Smooth muscle cell (in vitro differentiated cells): ENCODE results near the gene MEIOB. TPM values are rescaled to one million over a fixed set of nuclear protein-coding genes. Genes with fewer than 3 reads are reported as not detected.

Source experiments
- DNase-seq: peaks from one replicate; lab custom pipeline; 2025; ENCODE audit not compliant: unreplicated experiment; lab: John Stamatoyannopoulos, UW
- H2AFZ ChIP-seq: fragments of 200-600 bp; sonication (generic); 2 replicates; pipeline ENCODE4 v1.6.0; 2016; ENCODE audit warnings: antibody characterized with exemption, low read depth, mild to moderate bottlenecking
- H3F3A ChIP-seq: fragments of 200-600 bp; sonication (generic); 2 replicates; pipeline ENCODE4 v1.6.0; 2017; ENCODE audit warnings: antibody characterized with exemption, low read depth
- H3K27ac ChIP-seq: fragments of 200-600 bp; sonication (generic); 2 replicates; pipeline ENCODE4 v1.5.1; 2016; ENCODE audit warnings: low read depth, mild to moderate bottlenecking
- H3K27me3 ChIP-seq: fragments of 200-600 bp; sonication (generic); 2 replicates; pipeline ENCODE4 v1.6.1; 2016; ENCODE audit warnings: low read depth, mild to moderate bottlenecking
- H3K36me3 ChIP-seq: fragments of 200-600 bp; sonication (generic); 2 replicates; pipeline ENCODE4 v1.5.1; 2016; ENCODE audit warnings: low read depth
- H3K4me1 ChIP-seq: fragments of 200-600 bp; sonication (generic); 2 replicates; pipeline ENCODE4 v1.5.1; 2016; ENCODE audit warnings: low read depth
- H3K4me2 ChIP-seq: fragments of 200-600 bp; sonication (generic); 2 replicates; pipeline ENCODE4 v1.6.0; 2016; ENCODE audit warnings: mild to moderate bottlenecking
- H3K4me3 ChIP-seq: fragments of 200-600 bp; sonication (generic); 2 replicates; pipeline ENCODE4 v1.5.1; 2016; ENCODE audit warnings: mild to moderate bottlenecking
- H3K79me2 ChIP-seq: fragments of 200-600 bp; sonication (generic); 2 replicates; pipeline ENCODE4 v1.6.0; 2016; ENCODE audit warnings: low read depth, mild to moderate bottlenecking
- H3K9ac ChIP-seq: fragments of 200-600 bp; sonication (generic); 2 replicates; pipeline ENCODE4 v1.6.0; 2016; ENCODE audit warnings: low read depth
- H3K9me3 ChIP-seq: fragments of 200-600 bp; sonication (generic); replicated peaks from 2 replicates; pipeline ENCODE4 v1.5.1; 2016; ENCODE audit warnings: low read depth
- H4K20me1 ChIP-seq: fragments of 200-600 bp; sonication (generic); 2 replicates; pipeline ENCODE4 v1.6.0; 2016; ENCODE audit warnings: low read depth
- WGBS: methylation state at CpG from one replicate; pipeline ENCODE4 v1.1.7; 2016; ENCODE audit warnings: low lambda C conversion rate; 5-methylcytosine and 5-hydroxymethylcytosine counted together
- polyA plus RNA-seq: library from polyadenylated mRNA; unstranded; fragments of >200 nt; fragmentation: Nextera tagmentation; extraction: Ambion mirVana; gene quantifications from 2 replicates; pipeline ENCODE4 v1.2.1, GENCODE V29; 2016
- total RNA-seq: library from RNA; depleted of rRNA; stranded (reverse); fragments of >200 nt; gene quantifications from 2 replicates; pipeline ENCODE4 v1.2.3, GENCODE V29; 2014
- TF ChIP-seq, protein P1 (sequence below): fragments of 200-600 bp; sonication (generic); IDR thresholded peaks from 2 replicates; pipeline ENCODE4 v1.5.1; 2017; ENCODE audit warnings: borderline replicate concordance, mild to moderate bottlenecking, antibody characterized with exemption; ENCODE audit not compliant: insufficient read depth, poor library complexity, severe bottlenecking

MEIOB gene
- total and polyA plus RNA-seq, 2 experiments from 2014 or later: 0.18 to 1.7 TPM

- H3K9me3 ChIP-seq: no peaks in the 10 kb centered on the region
- no peak overlapping the region for H3K9ac ChIP-seq
- no peak for DNase-seq
- no peaks in the 10 kb centered on the region for H3F3A ChIP-seq
- H3K27me3 ChIP-seq: no peaks in the 10 kb centered on the region
- H3K4me2 ChIP-seq: no peak overlapping the region
- no peak overlapping the region for H3K27ac ChIP-seq
- TF ChIP-seq, protein P1, sequence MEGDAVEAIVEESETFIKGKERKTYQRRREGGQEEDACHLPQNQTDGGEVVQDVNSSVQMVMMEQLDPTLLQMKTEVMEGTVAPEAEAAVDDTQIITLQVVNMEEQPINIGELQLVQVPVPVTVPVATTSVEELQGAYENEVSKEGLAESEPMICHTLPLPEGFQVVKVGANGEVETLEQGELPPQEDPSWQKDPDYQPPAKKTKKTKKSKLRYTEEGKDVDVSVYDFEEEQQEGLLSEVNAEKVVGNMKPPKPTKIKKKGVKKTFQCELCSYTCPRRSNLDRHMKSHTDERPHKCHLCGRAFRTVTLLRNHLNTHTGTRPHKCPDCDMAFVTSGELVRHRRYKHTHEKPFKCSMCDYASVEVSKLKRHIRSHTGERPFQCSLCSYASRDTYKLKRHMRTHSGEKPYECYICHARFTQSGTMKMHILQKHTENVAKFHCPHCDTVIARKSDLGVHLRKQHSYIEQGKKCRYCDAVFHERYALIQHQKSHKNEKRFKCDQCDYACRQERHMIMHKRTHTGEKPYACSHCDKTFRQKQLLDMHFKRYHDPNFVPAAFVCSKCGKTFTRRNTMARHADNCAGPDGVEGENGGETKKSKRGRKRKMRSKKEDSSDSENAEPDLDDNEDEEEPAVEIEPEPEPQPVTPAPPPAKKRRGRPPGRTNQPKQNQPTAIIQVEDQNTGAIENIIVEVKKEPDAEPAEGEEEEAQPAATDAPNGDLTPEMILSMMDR: no peak
- H3K79me2 ChIP-seq: peaks cover 7% of the 10 kb centered on the region
- H3K4me1 ChIP-seq: no peaks in the 10 kb centered on the region
- H2AFZ ChIP-seq: no peak overlapping the region
- H4K20me1 ChIP-seq: no peaks in the 10 kb centered on the region
- WGBS: 95% methylated on average over 23 of the region's 25 CpGs
- no peak overlapping the region for H3K4me3 ChIP-seq
- H3K36me3 ChIP-seq: no peaks in the 10 kb centered on the region
Measured at GRCh38 chr16:1820096-1820945, 51.6 kb downstream of the MEIOB start.

DNA sequence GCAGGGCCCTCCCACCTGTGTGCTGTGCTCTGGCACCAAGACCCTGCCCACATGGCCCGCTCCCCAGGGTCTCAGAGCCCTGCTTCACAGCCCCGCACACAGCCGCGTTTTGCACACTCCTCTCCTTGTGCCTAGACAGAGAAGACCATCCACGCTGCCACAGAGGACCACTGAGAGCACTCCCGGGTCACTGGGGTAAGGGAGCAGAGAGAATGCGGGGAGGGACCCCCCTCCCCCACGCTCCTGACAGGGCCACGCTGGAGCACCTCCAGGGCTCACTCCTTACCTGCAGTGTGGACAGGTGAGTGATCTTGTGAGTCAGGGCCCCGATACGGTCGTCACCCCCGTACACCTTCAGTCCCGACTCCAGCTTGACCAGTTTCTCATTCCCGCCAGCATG is 52.4 kb downstream of the MEIOB start:
- no peak for DNase-seq
- Histone ChIP-seq H3K9me3 (no peaks in the 10 kb centered on the region), H3F3A (no peaks in the 10 kb centered on the region), H4K20me1 (no peaks in the 10 kb centered on the region), H3K27ac (no peak overlapping the region), H2AFZ (no peak overlapping the region), H3K27me3 (no peaks in the 10 kb centered on the region), H3K79me2 (peaks cover 3% of the 10 kb centered on the region), H3K9ac (no peak overlapping the region), H3K4me1 (no peaks in the 10 kb centered on the region), H3K4me3 (no peak overlapping the region), H3K4me2 (no peak overlapping the region), H3K36me3 (no peaks in the 10 kb centered on the region)
- 94% methylated on average over 15 of the region's 15 CpGs for WGBS
- TF ChIP-seq, protein P1: no peak

- H3K27ac ChIP-seq: no peak overlapping the region
- no peaks in the 10 kb centered on the region for H3K9me3 ChIP-seq
- WGBS: 97% methylated on average over 35 of the region's 35 CpGs
- H3K4me2 ChIP-seq: no peak overlapping the region
- no peaks in the 10 kb centered on the region for H4K20me1 ChIP-seq
- no peak for DNase-seq
- H3K27me3 ChIP-seq: no peaks in the 10 kb centered on the region
- no peak overlapping the region for H3K9ac ChIP-seq
- no peaks in the 10 kb centered on the region for H3K4me1 ChIP-seq
- H3K36me3 ChIP-seq: no peaks in the 10 kb centered on the region
- H3F3A ChIP-seq: no peaks in the 10 kb centered on the region
- TF ChIP-seq, protein P1: no peak
- H3K4me3 ChIP-seq: no peak overlapping the region
- H2AFZ ChIP-seq: no peak overlapping the region
- H3K79me2 ChIP-seq: no peaks in the 10 kb centered on the region
Measured at GRCh38 chr16:1818873-1819525, 53.0 kb downstream of the MEIOB start.
